ENCODE measurements around the gene SERF1B. TPM values are rescaled to one million over a fixed set of nuclear protein-coding genes. Genes with fewer than 3 reads are reported as not detected.

Gene SERF1B
- 7.9 and 28.0 TPM in 2 replicates for total RNA-seq

GRCh38 chr5:70025106-70025844 lies at the start of gene SERF1B:
TSS of gene SERF1B (plus strand) at chr5:70025251. CDS start at chr5:70025452, 201 bp downstream.

Other genes starting within 250 kb of the SERF1B start
- 20.5 and 52.3 TPM in 2 replicates for gene SMN2, start 24.4 kb downstream of the SERF1B start, total RNA-seq